Keratinocyte (primary cell): Measurements from ENCODE around the gene TMEM37. TPM values are rescaled to one million over a fixed set of nuclear protein-coding genes. Genes with fewer than 3 reads are reported as not detected.

Experiments used
- DNase-seq: peaks from one replicate; pipeline ENCODE4 v3.0.0-alpha.2; 2011; ENCODE audit warnings: low read depth, missing footprints, low spot score
- FAIRE-seq: peaks from 2 replicates; lab custom pipeline; 2011; peaks lifted over from hg19 to GRCh38; lab: Jason Lieb, UNC
- H2AFZ ChIP-seq: 2 replicates; pipeline ENCODE4 v1.6.0; 2012; ENCODE audit warnings: low read length, control low read depth, inconsistent platforms; ENCODE audit not compliant: control insufficient read depth
- H3K27ac ChIP-seq: 2 replicates; pipeline ENCODE4 v1.5.1; 2011; ENCODE audit warnings: low read length; ENCODE audit not compliant: control insufficient read depth, insufficient read depth
- H3K27me3 ChIP-seq: 3 replicates; pipeline ENCODE4 v1.6.0; 2011; ENCODE audit warnings: low read length; ENCODE audit not compliant: control insufficient read depth, insufficient read depth; ENCODE audit errors: extremely low read depth
- H3K36me3 ChIP-seq, 2 experiments: 2 replicates in 1 of 2; 3 replicates in 1 of 2; pipeline ENCODE4 v1.5.1; 2011; ENCODE audit warnings: low read length in 2 of 2, mild to moderate bottlenecking in 1 of 2; ENCODE audit not compliant: control insufficient read depth in 2 of 2, insufficient read depth in 2 of 2; ENCODE audit errors: extremely low read depth in 1 of 2
- H3K4me1 ChIP-seq: 3 replicates; pipeline ENCODE4 v1.5.1; 2011; ENCODE audit warnings: low read length; ENCODE audit not compliant: control insufficient read depth, insufficient read depth; ENCODE audit errors: extremely low read depth
- H3K4me2 ChIP-seq: 3 replicates; pipeline ENCODE4 v1.6.0; 2011; ENCODE audit warnings: low read depth, low read length; ENCODE audit not compliant: control insufficient read depth, insufficient read depth; ENCODE audit errors: extremely low read depth
- H3K4me3 ChIP-seq, 3 experiments: fragments of 200-600 bp in 1 of 3; sonication (generic) in 1 of 3; 2 replicates in 2 of 3; 3 replicates in 1 of 3; pipeline ENCODE4 v1.5.1; 2011 to 2016; ENCODE audit warnings: low read length in 3 of 3, mild to moderate bottlenecking in 3 of 3, control low read depth in 2 of 3, inconsistent platforms in 1 of 3, low read depth in 1 of 3, mixed read lengths in 1 of 3, mixed run types in 1 of 3, moderate library complexity in 1 of 3; ENCODE audit not compliant: control insufficient read depth in 2 of 3, insufficient read depth in 2 of 3; ENCODE audit errors: extremely low read depth in 1 of 3
- H3K79me2 ChIP-seq: 2 replicates; pipeline ENCODE4 v1.6.0; 2012; ENCODE audit warnings: low read length; ENCODE audit not compliant: control insufficient read depth, insufficient read depth
- H3K9ac ChIP-seq: 3 replicates; pipeline ENCODE4 v1.6.0; 2011; ENCODE audit warnings: low read length; ENCODE audit not compliant: control insufficient read depth, insufficient read depth; ENCODE audit errors: extremely low read depth
- H3K9me1 ChIP-seq: 3 replicates; pipeline ENCODE4 v1.6.0; 2011; ENCODE audit warnings: low read length; ENCODE audit not compliant: control insufficient read depth, insufficient read depth; ENCODE audit errors: extremely low read depth
- H3K9me3 ChIP-seq: 2 replicates; pipeline ENCODE4 v1.5.1; 2012; ENCODE audit warnings: low read depth, low read length; ENCODE audit not compliant: control insufficient read depth
- H4K20me1 ChIP-seq: 3 replicates; pipeline ENCODE4 v1.6.0; 2011; ENCODE audit warnings: low read length; ENCODE audit not compliant: control insufficient read depth, insufficient read depth; ENCODE audit errors: extremely low read depth
- CTCF ChIP-seq, 3 experiments: IDR thresholded peaks in 1 of 3; conservative IDR thresholded peaks in 1 of 3; optimal IDR thresholded peaks in 1 of 3; 2 replicates in 2 of 3; 3 replicates in 1 of 3; pipeline versions ENCODE3 to v1.5.1; 2011; ENCODE audit warnings: low read length in 3 of 3, mild to moderate bottlenecking in 3 of 3, moderate library complexity in 2 of 3, control low read depth in 1 of 3, inconsistent platforms in 1 of 3; ENCODE audit not compliant: insufficient read depth in 2 of 3; ENCODE audit errors: extremely low read depth in 1 of 3
- EZH2 ChIP-seq: IDR thresholded peaks from one replicate; pipeline ENCODE4 v1.6.1; 2012; ENCODE audit warnings: inconsistent platforms, mild to moderate bottlenecking, low read length, moderate library complexity
- dilution Hi-C: fragments of 300-500 bp; cut with MboI; formaldehyde crosslinking; loops from one replicate; pipeline ENCODE4 v1.7.0; 2020; ENCODE audit warnings: low sequenced_read_pairs; ENCODE audit not compliant: extremely low pct_ligation_motif_present
- polyA plus RNA-seq, 5 experiments: library from polyadenylated mRNA; depleted of rRNA in 3 of 5; stranded (reverse) in 3 of 5; stranded (forward) in 1 of 5; unstranded in 1 of 5; fragments of >200 nt; gene quantifications; 1 replicate in 1 of 5; 2 replicates in 3 of 5; 3 replicates in 1 of 5; pipeline versions ENCODE4 v1.2.1 to v1.2.3, GENCODE V29; 2011 to 2012; ENCODE audit warnings: missing spikeins in 2 of 5, low read depth in 1 of 5, low replicate concordance in 1 of 5

The TMEM37 gene
- polyA plus RNA-seq, 1 donor (not counting 4 experiments of a cell fraction or from before 2014, with no cell fraction given) = 0.18 TPM

- dilution Hi-C loops = no loop called here
These were observed 46.7 kb upstream of the TMEM37 start for GRCh38 chr2:119384971-119385370.

GRCh38 chr2:119385466-119385865 lies 46.2 kb upstream of the TMEM37 start:
- Histone ChIP-seq H3K36me3 (no peaks in the 10 kb centered on the region), H3K9me3 (no peaks in the 10 kb centered on the region), H3K27me3 (no peaks in the 10 kb centered on the region), H3K4me3 (no peak overlapping the region), H3K9ac (no peak overlapping the region), H4K20me1 (no peaks in the 10 kb centered on the region), H2AFZ (no peak overlapping the region), H3K79me2 (no peaks in the 10 kb centered on the region), H3K4me1 (peaks cover 22% of the 10 kb centered on the region), H3K27ac (no peak overlapping the region), H3K9me1 (no peaks in the 10 kb centered on the region), H3K4me2 (no peak overlapping the region)
- dilution Hi-C loops = no loop called here
- FAIRE-seq (no peak), DNase-seq (no peak)
- TF ChIP-seq CTCF (optimal IDR thresholded peaks at IDR 0.05 in 1 of 3, IDR thresholded peaks at IDR 0.05 in 1 of 3, conservative IDR thresholded peaks at IDR 0.05 in 1 of 3; ENCODE audit: extremely low read depth in 1 of 3, insufficient read depth in 2 of 3, low read length in 3 of 3) (no peak), EZH2 (no peak)

More at GRCh38 chr2:119384971-119385370, 46.7 kb upstream of the TMEM37 start:
- no peaks in the 10 kb centered on the region for H3K79me2 ChIP-seq
- H3K27ac ChIP-seq = no peak overlapping the region
- TF ChIP-seq CTCF (optimal IDR thresholded peaks at IDR 0.05 in 1 of 3, IDR thresholded peaks at IDR 0.05 in 1 of 3, conservative IDR thresholded peaks at IDR 0.05 in 1 of 3; ENCODE audit: extremely low read depth in 1 of 3, insufficient read depth in 2 of 3, low read length in 3 of 3) (no peak), EZH2 (no peak)
- FAIRE-seq (no peak), DNase-seq (no peak)
- H3K9me1 ChIP-seq = no peaks in the 10 kb centered on the region
- no peak overlapping the region for H3K4me3 ChIP-seq
- H3K4me2 ChIP-seq = no peak overlapping the region
- no peak overlapping the region for H2AFZ ChIP-seq
- no peaks in the 10 kb centered on the region for H3K27me3 ChIP-seq
- H3K4me1 ChIP-seq = peaks cover 22% of the 10 kb centered on the region
- no peaks in the 10 kb centered on the region for H3K9me3 ChIP-seq
- no peak overlapping the region for H3K9ac ChIP-seq
- H3K36me3 ChIP-seq = no peaks in the 10 kb centered on the region
- no peaks in the 10 kb centered on the region for H4K20me1 ChIP-seq
